Liver (tissue), 9 donors: ENCODE data around the gene EIF4G3. TPM values are rescaled to one million over a fixed set of nuclear protein-coding genes. Genes with fewer than 3 reads are reported as not detected.

Source experiments
- DNase-seq: peaks from one replicate; pipeline ENCODE4 v3.0.0-alpha.2; 2017; ENCODE audit warnings: low spot score
- H3K27ac ChIP-seq, 2 donors: one replicate each; pipeline ENCODE4 v1.7.0; 2013; ENCODE audit warnings: inconsistent platforms in 2 of 2, low read length in 2 of 2, control low read depth in 1 of 2, low read depth in 1 of 2, mild to moderate bottlenecking in 1 of 2
- H3K27me3 ChIP-seq, 4 donors: one replicate each; pipeline versions ENCODE4 v1.6.1 to v1.7.0; 2013; ENCODE audit warnings: low read length in 3 of 4, inconsistent platforms in 1 of 4, mild to moderate bottlenecking in 1 of 4, moderate library complexity in 1 of 4; ENCODE audit not compliant: control insufficient read depth in 4 of 4, insufficient read depth in 4 of 4
- H3K36me3 ChIP-seq, 4 donors: one replicate each; pipeline versions ENCODE4 v1.6.1 to v1.7.0; 2013; ENCODE audit warnings: low read length in 3 of 4, mild to moderate bottlenecking in 3 of 4, low read depth in 1 of 4, moderate library complexity in 1 of 4; ENCODE audit not compliant: control insufficient read depth in 4 of 4, insufficient read depth in 3 of 4
- H3K4me1 ChIP-seq, 4 donors: one replicate each; pipeline versions ENCODE4 v1.6.1 to v1.7.0; 2013; ENCODE audit warnings: low read length in 3 of 4, mild to moderate bottlenecking in 3 of 4, moderate library complexity in 1 of 4; ENCODE audit not compliant: control insufficient read depth in 4 of 4, insufficient read depth in 4 of 4
- H3K4me3 ChIP-seq, 3 donors: one replicate each; pipeline versions ENCODE4 v1.6.1 to v1.7.0; 2013; ENCODE audit warnings: low read length in 3 of 3, control low read depth in 1 of 3, low read depth in 1 of 3, mild to moderate bottlenecking in 1 of 3
- H3K9ac ChIP-seq, 2 donors: one replicate each; pipeline ENCODE4 v1.7.0; 2013; ENCODE audit warnings: low read length in 2 of 2, mild to moderate bottlenecking in 2 of 2, moderate library complexity in 2 of 2, control low read depth in 1 of 2, low read depth in 1 of 2
- H3K9me3 ChIP-seq, 4 donors: one replicate each; pipeline versions ENCODE4 v1.6.1 to v1.7.0; 2013; ENCODE audit warnings: low read length in 3 of 4; ENCODE audit not compliant: control insufficient read depth in 4 of 4
- FOXA1 ChIP-seq: IDR thresholded peaks from 2 replicates; pipeline ENCODE4 v1.6.1; 2016; ENCODE audit warnings: antibody characterized with exemption
- FOXA2 ChIP-seq: IDR thresholded peaks from 2 replicates; pipeline ENCODE4 v1.6.1; 2016; ENCODE audit warnings: antibody characterized with exemption
- GABPA ChIP-seq, 2 donors: IDR thresholded peaks in 1 of 2; conservative IDR thresholded peaks in 1 of 2; 2 replicates each; pipeline ENCODE4 v1.6.1; 2016; ENCODE audit warnings: antibody characterized with exemption in 2 of 2, mild to moderate bottlenecking in 1 of 2, moderate library complexity in 1 of 2
- HNF4G ChIP-seq: IDR thresholded peaks from 2 replicates; pipeline ENCODE4 v1.6.1; 2016; ENCODE audit warnings: antibody characterized with exemption
- JUND ChIP-seq, 2 donors: IDR thresholded peaks; 2 replicates each; pipeline ENCODE4 v1.6.1; 2016; ENCODE audit warnings: antibody characterized with exemption in 2 of 2
- NR2F2 ChIP-seq: IDR thresholded peaks from 2 replicates; pipeline ENCODE4 v1.6.1; 2016; ENCODE audit warnings: antibody characterized with exemption
- RAD21 ChIP-seq, 2 donors: IDR thresholded peaks; 2 replicates each; pipeline ENCODE4 v1.6.1; 2016; ENCODE audit warnings: antibody characterized with exemption in 2 of 2, mild to moderate bottlenecking in 2 of 2
- SP1 ChIP-seq: IDR thresholded peaks from 2 replicates; pipeline ENCODE4 v1.6.1; 2018; ENCODE audit warnings: antibody characterized with exemption, mild to moderate bottlenecking
- TAF1 ChIP-seq: conservative IDR thresholded peaks from 2 replicates; pipeline ENCODE4 v1.6.1; 2016; ENCODE audit warnings: antibody characterized with exemption, mild to moderate bottlenecking
- YY1 ChIP-seq: IDR thresholded peaks from 2 replicates; pipeline ENCODE4 v1.6.1; 2016; ENCODE audit warnings: antibody characterized with exemption, mild to moderate bottlenecking
- WGBS: extraction: QIAGEN DNeasy Blood & Tissue Kit; methylation state at CpG from one replicate; pipeline ENCODE4 v1.1.7; 2013; 5-methylcytosine and 5-hydroxymethylcytosine counted together
- polyA plus RNA-seq, 2 donors: library from polyadenylated mRNA; stranded (reverse) in 1 of 2; unstranded in 1 of 2; fragments of 200-250 nt in 1 of 2; fragments of >200 nt in 1 of 2; fragmentation: Nextera tagmentation in 1 of 2; extraction: Ambion mirVana in 1 of 2; gene quantifications; one replicate each; pipeline versions ENCODE4 v1.2.1 to v1.2.3, GENCODE V29; 2013 to 2015
- total RNA-seq, 2 donors: library from RNA; depleted of rRNA; stranded (reverse); fragments of >200 nt; gene quantifications; one replicate each; pipeline ENCODE4 v1.2.3, GENCODE V29; 2014
- TF ChIP-seq, protein P1 (sequence below): IDR thresholded peaks from 2 replicates; pipeline ENCODE4 v1.6.1; 2016; ENCODE audit warnings: antibody characterized with exemption
- TF ChIP-seq, protein P2 (sequence below): fragments of 150-350 bp; IDR thresholded peaks from 2 replicates; pipeline ENCODE4 v1.5.1; 2017; ENCODE audit warnings: improper control_type of control experiment, low read depth, low read length; ENCODE audit not compliant: missing input control
- TF ChIP-seq, protein P3 (sequence below): IDR thresholded peaks from 2 replicates; pipeline ENCODE4 v1.6.1; 2016; ENCODE audit warnings: antibody characterized with exemption
- TF ChIP-seq, protein P4 (sequence below): IDR thresholded peaks from 2 replicates; pipeline ENCODE4 v1.6.1; 2016; ENCODE audit warnings: antibody characterized with exemption, mild to moderate bottlenecking
- donor health status: healthy.
- donor health status: healthy.
- donor health status: healthy.
- donor health status: healthy.
- donor health status: healthy.

The EIF4G3 gene
- total and polyA plus RNA-seq, 4 donors = 7.6 to 22.8 (median 11.7) TPM

DNA sequence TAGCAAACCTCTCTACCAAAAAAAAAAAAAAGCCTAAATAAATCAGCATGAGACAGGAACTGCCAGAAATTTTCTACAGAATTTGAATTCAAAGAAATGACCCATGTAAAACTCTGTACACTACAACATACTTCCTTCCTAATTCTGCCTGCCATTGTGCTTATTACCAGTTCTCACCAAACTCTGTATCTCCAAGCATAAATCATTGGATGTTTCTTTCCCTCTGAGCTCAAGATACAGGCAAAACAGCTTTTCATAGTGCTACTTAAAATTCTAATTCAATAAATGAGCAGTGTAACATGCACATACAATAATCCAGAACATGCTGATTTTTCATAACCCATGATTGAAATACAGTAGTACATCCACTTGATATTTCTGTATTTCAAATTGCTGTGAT lies 87.0 kb downstream of the EIF4G3 start:
- no peaks in the 10 kb centered on the region for H3K4me1 ChIP-seq
- no peak for TF ChIP-seq FOXA1
- no peak for TF ChIP-seq TAF1
- TF ChIP-seq, protein P1, sequence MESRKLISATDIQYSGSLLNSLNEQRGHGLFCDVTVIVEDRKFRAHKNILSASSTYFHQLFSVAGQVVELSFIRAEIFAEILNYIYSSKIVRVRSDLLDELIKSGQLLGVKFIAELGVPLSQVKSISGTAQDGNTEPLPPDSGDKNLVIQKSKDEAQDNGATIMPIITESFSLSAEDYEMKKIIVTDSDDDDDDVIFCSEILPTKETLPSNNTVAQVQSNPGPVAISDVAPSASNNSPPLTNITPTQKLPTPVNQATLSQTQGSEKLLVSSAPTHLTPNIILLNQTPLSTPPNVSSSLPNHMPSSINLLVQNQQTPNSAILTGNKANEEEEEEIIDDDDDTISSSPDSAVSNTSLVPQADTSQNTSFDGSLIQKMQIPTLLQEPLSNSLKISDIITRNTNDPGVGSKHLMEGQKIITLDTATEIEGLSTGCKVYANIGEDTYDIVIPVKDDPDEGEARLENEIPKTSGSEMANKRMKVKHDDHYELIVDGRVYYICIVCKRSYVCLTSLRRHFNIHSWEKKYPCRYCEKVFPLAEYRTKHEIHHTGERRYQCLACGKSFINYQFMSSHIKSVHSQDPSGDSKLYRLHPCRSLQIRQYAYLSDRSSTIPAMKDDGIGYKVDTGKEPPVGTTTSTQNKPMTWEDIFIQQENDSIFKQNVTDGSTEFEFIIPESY = no peak
- TF ChIP-seq YY1 = no peak
- TF ChIP-seq SP1 = no peak
- no peak for TF ChIP-seq RAD21 (IDR thresholded peaks at IDR 0.05)
- TF ChIP-seq HNF4G = no peak
- TF ChIP-seq, protein P2, sequence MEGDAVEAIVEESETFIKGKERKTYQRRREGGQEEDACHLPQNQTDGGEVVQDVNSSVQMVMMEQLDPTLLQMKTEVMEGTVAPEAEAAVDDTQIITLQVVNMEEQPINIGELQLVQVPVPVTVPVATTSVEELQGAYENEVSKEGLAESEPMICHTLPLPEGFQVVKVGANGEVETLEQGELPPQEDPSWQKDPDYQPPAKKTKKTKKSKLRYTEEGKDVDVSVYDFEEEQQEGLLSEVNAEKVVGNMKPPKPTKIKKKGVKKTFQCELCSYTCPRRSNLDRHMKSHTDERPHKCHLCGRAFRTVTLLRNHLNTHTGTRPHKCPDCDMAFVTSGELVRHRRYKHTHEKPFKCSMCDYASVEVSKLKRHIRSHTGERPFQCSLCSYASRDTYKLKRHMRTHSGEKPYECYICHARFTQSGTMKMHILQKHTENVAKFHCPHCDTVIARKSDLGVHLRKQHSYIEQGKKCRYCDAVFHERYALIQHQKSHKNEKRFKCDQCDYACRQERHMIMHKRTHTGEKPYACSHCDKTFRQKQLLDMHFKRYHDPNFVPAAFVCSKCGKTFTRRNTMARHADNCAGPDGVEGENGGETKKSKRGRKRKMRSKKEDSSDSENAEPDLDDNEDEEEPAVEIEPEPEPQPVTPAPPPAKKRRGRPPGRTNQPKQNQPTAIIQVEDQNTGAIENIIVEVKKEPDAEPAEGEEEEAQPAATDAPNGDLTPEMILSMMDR = no peak
- peaks cover 0 to 2% (median 0%) of the 10 kb centered on the region in 4 donors for H3K36me3 ChIP-seq
- H3K9me3 ChIP-seq = no peaks in the 10 kb centered on the region
- H3K9ac ChIP-seq = no peak overlapping the region
- DNase-seq = no peak
- no peaks in the 10 kb centered on the region for H3K27me3 ChIP-seq
- H3K27ac ChIP-seq = no peak overlapping the region
- H3K4me3 ChIP-seq = no peak overlapping the region

DNA sequence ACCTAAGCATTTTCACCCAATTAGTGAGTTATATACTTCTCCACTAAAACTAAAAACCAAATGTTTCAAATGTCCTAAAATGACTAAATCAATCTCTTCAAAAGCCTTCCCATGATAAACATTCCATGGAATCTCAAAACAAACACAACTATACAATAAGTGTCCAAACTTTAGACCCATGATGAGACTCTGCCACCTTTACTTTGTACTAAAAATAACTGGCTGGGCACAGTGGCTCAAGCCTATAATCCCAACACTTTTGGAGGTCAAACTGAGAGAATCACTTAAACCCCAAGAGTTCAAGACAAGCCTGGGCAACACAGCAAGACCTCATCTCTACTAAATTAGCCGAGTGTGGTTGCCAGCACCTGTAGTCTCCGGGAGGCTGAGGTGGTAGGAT lies 87.4 kb downstream of the EIF4G3 start:
- Histone ChIP-seq H3K9ac (no peak overlapping the region), H3K4me3 (no peak overlapping the region), H3K36me3 (peaks cover 0 to 2% (median 0%) of the 10 kb centered on the region in 4 donors), H3K27me3 (no peaks in the 10 kb centered on the region), H3K9me3 (no peaks in the 10 kb centered on the region), H3K4me1 (no peaks in the 10 kb centered on the region), H3K27ac (no peak overlapping the region)
- WGBS = 90% methylated on average over 2 of the region's 2 CpGs
- DNase-seq = no peak
- TF ChIP-seq, protein P2 = no peak
- TF ChIP-seq, protein P3, sequence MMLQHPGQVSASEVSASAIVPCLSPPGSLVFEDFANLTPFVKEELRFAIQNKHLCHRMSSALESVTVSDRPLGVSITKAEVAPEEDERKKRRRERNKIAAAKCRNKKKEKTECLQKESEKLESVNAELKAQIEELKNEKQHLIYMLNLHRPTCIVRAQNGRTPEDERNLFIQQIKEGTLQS = no peak
- no peak for TF ChIP-seq RAD21 (IDR thresholded peaks at IDR 0.05)
- no peak for TF ChIP-seq TAF1
- no peak for TF ChIP-seq JUND (IDR thresholded peaks at IDR 0.05)

DNA sequence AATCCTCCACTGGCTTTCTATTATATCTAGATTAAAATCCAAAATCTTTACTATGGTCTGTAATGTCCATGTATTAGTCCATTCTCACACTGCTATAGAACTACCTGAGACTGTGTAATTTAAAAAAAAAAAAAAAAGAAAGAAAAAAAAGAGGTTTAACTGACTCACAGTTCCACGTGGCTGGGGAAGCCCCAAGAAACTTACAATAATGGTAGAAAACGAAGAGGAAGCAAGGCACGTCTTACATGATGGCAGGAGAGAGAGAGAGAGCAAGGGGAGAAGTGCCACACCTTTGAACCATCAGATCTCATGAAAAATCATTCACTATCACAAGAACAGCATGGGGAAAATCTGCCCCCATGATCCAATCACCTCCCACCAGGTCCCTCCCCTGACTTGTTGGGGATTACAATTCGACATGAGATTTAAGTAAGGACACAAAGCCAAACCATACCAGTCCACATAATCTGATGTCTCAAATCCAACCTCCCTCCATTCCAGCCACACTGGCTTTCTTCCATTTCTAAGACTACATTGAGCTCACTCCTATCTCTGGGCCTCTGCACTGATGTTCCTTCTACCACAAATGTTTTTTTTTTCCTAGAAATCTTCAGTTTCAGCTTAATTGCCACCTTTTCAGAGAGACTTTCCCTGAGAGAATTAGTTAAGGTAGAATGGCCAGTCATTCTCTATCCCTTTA lies 92.4 kb downstream of the EIF4G3 start:
- DNase-seq = no peak
- Histone ChIP-seq H3K27me3 (no peaks in the 10 kb centered on the region), H3K9ac (no peak overlapping the region), H3K4me1 (peaks cover 0 to 2% (median 0%) of the 10 kb centered on the region in 4 donors), H3K27ac (no peak overlapping the region), H3K4me3 (no peak overlapping the region), H3K9me3 (no peaks in the 10 kb centered on the region), H3K36me3 (peaks cover 0 to 2% (median 0%) of the 10 kb centered on the region in 4 donors)
- 78% methylated on average over 4 of the region's 4 CpGs for WGBS
- TF ChIP-seq, protein P2 = no peak
- TF ChIP-seq FOXA2 (no peak), GABPA (IDR thresholded peaks at IDR 0.05 in 1 of 2, conservative IDR thresholded peaks at IDR 0.05 in 1 of 2) (no peak), YY1 (no peak), NR2F2 (no peak), FOXA1 (no peak), SP1 (no peak), TAF1 (no peak), HNF4G (no peak)
- TF ChIP-seq, protein P4, sequence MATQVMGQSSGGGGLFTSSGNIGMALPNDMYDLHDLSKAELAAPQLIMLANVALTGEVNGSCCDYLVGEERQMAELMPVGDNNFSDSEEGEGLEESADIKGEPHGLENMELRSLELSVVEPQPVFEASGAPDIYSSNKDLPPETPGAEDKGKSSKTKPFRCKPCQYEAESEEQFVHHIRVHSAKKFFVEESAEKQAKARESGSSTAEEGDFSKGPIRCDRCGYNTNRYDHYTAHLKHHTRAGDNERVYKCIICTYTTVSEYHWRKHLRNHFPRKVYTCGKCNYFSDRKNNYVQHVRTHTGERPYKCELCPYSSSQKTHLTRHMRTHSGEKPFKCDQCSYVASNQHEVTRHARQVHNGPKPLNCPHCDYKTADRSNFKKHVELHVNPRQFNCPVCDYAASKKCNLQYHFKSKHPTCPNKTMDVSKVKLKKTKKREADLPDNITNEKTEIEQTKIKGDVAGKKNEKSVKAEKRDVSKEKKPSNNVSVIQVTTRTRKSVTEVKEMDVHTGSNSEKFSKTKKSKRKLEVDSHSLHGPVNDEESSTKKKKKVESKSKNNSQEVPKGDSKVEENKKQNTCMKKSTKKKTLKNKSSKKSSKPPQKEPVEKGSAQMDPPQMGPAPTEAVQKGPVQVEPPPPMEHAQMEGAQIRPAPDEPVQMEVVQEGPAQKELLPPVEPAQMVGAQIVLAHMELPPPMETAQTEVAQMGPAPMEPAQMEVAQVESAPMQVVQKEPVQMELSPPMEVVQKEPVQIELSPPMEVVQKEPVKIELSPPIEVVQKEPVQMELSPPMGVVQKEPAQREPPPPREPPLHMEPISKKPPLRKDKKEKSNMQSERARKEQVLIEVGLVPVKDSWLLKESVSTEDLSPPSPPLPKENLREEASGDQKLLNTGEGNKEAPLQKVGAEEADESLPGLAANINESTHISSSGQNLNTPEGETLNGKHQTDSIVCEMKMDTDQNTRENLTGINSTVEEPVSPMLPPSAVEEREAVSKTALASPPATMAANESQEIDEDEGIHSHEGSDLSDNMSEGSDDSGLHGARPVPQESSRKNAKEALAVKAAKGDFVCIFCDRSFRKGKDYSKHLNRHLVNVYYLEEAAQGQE = no peak
